ENCODE data around the gene MOV10L1. TPM values are rescaled to one million over a fixed set of nuclear protein-coding genes. Genes with fewer than 3 reads are reported as not detected.

The MOV10L1 gene
- total RNA-seq, 1 experiment from 2014 or later: 0.26 TPM

DNA sequence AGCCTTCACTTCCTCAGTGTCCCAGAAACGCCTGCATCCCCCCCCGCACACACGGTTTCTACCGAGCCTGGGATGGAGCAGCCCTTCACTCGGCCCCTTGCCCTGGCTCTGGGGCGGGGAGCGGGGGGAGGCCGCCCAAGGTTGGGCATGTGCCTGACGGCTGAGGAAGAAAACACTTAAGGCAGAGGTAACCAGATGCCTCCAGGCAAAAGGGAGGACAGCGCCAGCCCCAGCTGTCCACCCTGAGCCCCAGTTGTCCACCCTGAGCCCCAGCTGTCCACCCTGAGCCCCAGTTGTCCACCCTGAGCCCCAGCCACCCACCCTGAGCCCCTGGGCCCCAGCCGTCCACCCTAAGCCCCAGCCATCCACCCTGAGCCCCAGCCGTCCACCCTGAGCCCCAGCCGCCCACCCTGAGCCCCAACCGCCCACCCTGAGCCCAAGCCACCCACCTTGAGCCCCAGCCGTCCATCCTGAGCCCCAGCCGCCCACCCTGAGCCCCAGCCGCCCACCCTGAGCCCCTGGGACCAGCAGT, 27.9 kb upstream of the MOV10L1 start:
- no peaks in the 10 kb centered on the region for H3K27me3 ChIP-seq (ENCODE audit: low read length)
- intact Hi-C loops (cut with micrococcal nuclease): no loop called here

DNA sequence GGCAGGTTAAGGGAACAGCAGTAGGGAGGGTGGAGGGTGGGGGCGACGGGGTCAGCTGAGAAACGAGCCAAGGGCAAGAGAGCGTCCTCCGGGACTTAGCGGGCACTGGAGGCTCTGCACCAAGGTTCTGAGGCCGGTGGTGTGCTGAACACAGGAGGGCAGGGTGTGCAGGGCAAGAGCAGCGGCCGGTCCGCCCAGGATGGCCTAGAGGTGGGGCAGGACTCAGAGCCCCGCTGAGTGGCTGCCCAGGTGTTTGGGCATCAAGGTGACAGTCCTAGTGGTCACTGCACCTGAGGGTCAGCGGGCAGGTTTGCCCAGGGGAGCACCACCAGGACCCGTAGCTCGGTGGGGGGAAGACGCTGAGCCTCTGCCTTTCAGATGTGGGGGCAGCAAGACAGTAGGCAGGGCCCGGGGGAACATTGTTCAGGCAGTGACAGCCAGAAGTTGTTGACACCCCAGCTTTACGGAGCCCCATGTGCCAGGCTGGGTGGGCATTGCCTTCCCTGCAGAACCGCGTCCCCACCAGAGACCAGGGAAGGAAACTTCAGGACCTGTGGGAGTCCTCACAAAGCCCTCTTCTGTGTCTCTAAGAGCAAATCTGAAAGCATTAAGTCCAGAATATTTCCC, 27.2 kb upstream of the MOV10L1 start:
- DNase-seq: no peak
- H3K9ac ChIP-seq (ENCODE audit: low read length): no peak overlapping the region
- H3F3A ChIP-seq (ENCODE audit: low read length, unreplicated experiment): no peaks in the 10 kb centered on the region
- ChIA-PET CTCF (no interaction called here), POLR2A (ENCODE audit: unreplicated experiment) (no interaction called here)
- H3K79me2 ChIP-seq (ENCODE audit: low read length): no peaks in the 10 kb centered on the region
- no peak overlapping the region for H3K4me2 ChIP-seq (ENCODE audit: low read length)
- no peak for TF ChIP-seq EZH2phosphoT487 (IDR thresholded peaks at IDR 0.05; ENCODE audit: borderline replicate concordance, low read length)
- TF ChIP-seq, protein P1, sequence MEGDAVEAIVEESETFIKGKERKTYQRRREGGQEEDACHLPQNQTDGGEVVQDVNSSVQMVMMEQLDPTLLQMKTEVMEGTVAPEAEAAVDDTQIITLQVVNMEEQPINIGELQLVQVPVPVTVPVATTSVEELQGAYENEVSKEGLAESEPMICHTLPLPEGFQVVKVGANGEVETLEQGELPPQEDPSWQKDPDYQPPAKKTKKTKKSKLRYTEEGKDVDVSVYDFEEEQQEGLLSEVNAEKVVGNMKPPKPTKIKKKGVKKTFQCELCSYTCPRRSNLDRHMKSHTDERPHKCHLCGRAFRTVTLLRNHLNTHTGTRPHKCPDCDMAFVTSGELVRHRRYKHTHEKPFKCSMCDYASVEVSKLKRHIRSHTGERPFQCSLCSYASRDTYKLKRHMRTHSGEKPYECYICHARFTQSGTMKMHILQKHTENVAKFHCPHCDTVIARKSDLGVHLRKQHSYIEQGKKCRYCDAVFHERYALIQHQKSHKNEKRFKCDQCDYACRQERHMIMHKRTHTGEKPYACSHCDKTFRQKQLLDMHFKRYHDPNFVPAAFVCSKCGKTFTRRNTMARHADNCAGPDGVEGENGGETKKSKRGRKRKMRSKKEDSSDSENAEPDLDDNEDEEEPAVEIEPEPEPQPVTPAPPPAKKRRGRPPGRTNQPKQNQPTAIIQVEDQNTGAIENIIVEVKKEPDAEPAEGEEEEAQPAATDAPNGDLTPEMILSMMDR (conservative IDR thresholded peaks at IDR 0.05; ENCODE audit: low read depth, low read length): no peak
- TF ChIP-seq EZH2 (IDR thresholded peaks at IDR 0.05; ENCODE audit: low read length, unreplicated experiment): no peak
- intact Hi-C loops (cut with micrococcal nuclease): no loop called here
- H4K20me1 ChIP-seq (ENCODE audit: low read length): no peaks in the 10 kb centered on the region
- no peak overlapping the region for H3K4me3 ChIP-seq (ENCODE audit: low read length)
- no peaks in the 10 kb centered on the region for H3K4me1 ChIP-seq (ENCODE audit: insufficient read depth, low read length)
- H3K36me3 ChIP-seq (ENCODE audit: low read depth, low read length): no peaks in the 10 kb centered on the region
- H2AFZ ChIP-seq (ENCODE audit: low read length): no peak overlapping the region
- H3K27me3 ChIP-seq (ENCODE audit: low read length): no peaks in the 10 kb centered on the region
- no peaks in the 10 kb centered on the region for H3K9me2 ChIP-seq (replicated peaks; ENCODE audit: low read length)
- no peak for ATAC-seq
- H3K27ac ChIP-seq (ENCODE audit: low read length): no peak overlapping the region
- no peaks in the 10 kb centered on the region for H3K9me3 ChIP-seq (ENCODE audit: low read length)
- no TSS peak for BruUV-seq (replicated peaks)

More for the DNA sequence above, 27.9 kb upstream of the MOV10L1 start:
- no peak for TF ChIP-seq EZH2 (IDR thresholded peaks at IDR 0.05; ENCODE audit: low read length, unreplicated experiment)
- no peak for TF ChIP-seq EZH2phosphoT487 (IDR thresholded peaks at IDR 0.05; ENCODE audit: borderline replicate concordance, low read length)
- TF ChIP-seq, protein P1 (conservative IDR thresholded peaks at IDR 0.05; ENCODE audit: low read depth, low read length): no peak
- no peak overlapping the region for H3K9ac ChIP-seq (ENCODE audit: low read length)
- no peaks in the 10 kb centered on the region for H3K79me2 ChIP-seq (ENCODE audit: low read length)
- no peak overlapping the region for H3K27ac ChIP-seq (ENCODE audit: low read length)
- H3K4me3 ChIP-seq (ENCODE audit: low read length): no peak overlapping the region
- H3K4me1 ChIP-seq (ENCODE audit: insufficient read depth, low read length): no peaks in the 10 kb centered on the region
- CTCF ChIA-PET: no interaction called here
- H3F3A ChIP-seq (ENCODE audit: low read length, unreplicated experiment): no peaks in the 10 kb centered on the region
- POLR2A ChIA-PET (ENCODE audit: unreplicated experiment): no interaction called here
- no peaks in the 10 kb centered on the region for H4K20me1 ChIP-seq (ENCODE audit: low read length)
- DNase-seq (no peak), ATAC-seq (no peak)
- H3K9me3 ChIP-seq (ENCODE audit: low read length): no peaks in the 10 kb centered on the region
- H2AFZ ChIP-seq (ENCODE audit: low read length): no peak overlapping the region
- H3K4me2 ChIP-seq (ENCODE audit: low read length): no peak overlapping the region
- no peaks in the 10 kb centered on the region for H3K9me2 ChIP-seq (replicated peaks; ENCODE audit: low read length)
- no TSS peak for BruUV-seq (replicated peaks)
- no peaks in the 10 kb centered on the region for H3K36me3 ChIP-seq (ENCODE audit: low read depth, low read length)

DNA sequence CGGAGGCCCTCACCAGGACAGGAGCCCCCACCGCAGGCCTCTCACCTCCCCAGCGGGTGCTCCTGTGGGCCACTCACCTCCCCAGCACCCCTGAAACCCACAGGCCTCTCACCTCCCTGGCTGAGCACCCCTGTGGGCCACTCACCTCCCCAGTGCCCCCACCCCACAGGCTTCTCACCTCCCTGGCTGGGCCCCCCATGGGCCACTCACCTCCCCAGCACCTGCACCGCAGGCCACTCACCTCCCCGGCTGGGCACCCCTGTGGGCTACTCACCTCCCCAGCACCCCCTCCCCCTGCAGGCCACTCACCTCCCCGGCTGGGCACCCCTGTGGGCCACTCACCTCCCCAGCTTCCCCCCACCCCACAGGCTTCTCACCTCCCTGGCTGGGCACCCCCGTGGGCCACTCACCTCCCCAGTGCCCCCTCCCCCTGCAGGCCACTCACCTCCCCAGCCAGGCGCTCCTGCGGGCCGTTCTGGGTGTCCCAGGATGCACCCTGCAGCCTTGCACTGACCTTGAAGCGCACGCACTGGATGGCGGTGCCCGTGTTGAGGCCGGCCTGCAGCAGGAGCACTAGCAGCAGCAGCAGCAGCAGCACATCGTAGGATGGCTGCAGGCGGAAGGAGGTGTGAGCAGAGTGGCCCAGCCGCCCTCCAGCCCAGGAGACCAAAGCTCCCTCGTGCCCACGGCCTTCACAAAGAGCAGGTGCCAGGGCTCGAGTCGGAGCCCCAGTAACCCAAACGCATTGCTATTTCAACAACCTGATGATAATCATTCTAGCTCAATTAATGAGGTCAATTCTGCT, 26.0 kb upstream of the MOV10L1 start:
- Histone ChIP-seq H3K27me3 (ENCODE audit: low read length) (no peaks in the 10 kb centered on the region), H3K4me1 (ENCODE audit: insufficient read depth, low read length) (no peaks in the 10 kb centered on the region)

More for the DNA sequence above, 26.0 kb upstream of the MOV10L1 start:
- Histone ChIP-seq H3K9me3 (ENCODE audit: low read length) (no peaks in the 10 kb centered on the region), H3F3A (ENCODE audit: low read length, unreplicated experiment) (no peaks in the 10 kb centered on the region), H3K9ac (ENCODE audit: low read length) (no peak overlapping the region), H3K9me2 (replicated peaks; ENCODE audit: low read length) (no peaks in the 10 kb centered on the region), H3K79me2 (ENCODE audit: low read length) (no peaks in the 10 kb centered on the region), H4K20me1 (ENCODE audit: low read length) (no peaks in the 10 kb centered on the region), H3K4me3 (ENCODE audit: low read length) (no peak overlapping the region), H2AFZ (ENCODE audit: low read length) (no peak overlapping the region), H3K36me3 (ENCODE audit: low read depth, low read length) (no peaks in the 10 kb centered on the region), H3K27ac (ENCODE audit: low read length) (no peak overlapping the region), H3K4me2 (ENCODE audit: low read length) (no peak overlapping the region)
- ChIA-PET CTCF (no interaction called here), POLR2A (ENCODE audit: unreplicated experiment) (no interaction called here)
- TF ChIP-seq EZH2 (IDR thresholded peaks at IDR 0.05; ENCODE audit: low read length, unreplicated experiment): no peak
- no peak for TF ChIP-seq EZH2phosphoT487 (IDR thresholded peaks at IDR 0.05; ENCODE audit: borderline replicate concordance, low read length)
- TF ChIP-seq, protein P1 (conservative IDR thresholded peaks at IDR 0.05; ENCODE audit: low read depth, low read length): no peak
- intact Hi-C loops (cut with micrococcal nuclease): no loop called here
- DNase-seq (no peak), ATAC-seq (no peak)
- BruUV-seq (replicated peaks): no TSS peak
